ENCODE results near the gene DLG2.

DNA sequence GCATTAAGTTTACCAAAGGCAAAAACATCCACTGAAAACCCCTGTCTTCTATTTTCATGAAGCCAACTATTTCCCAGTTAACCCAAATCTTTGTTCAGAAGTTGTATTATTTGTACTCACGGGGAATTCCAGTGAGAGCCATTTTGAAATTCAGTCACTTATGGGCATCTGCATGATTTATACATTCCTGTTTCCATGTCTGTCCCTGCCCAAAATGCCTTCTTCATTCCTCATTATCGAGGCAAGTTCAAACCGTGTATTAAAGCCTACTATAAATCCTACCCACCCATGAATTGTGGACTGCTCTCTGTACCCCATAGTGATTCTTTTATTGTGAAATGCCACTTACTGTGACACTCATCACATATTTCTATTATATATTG is 772.7 kb downstream of the DLG2 start:
- TF ChIP-seq MAX (IDR thresholded peaks at IDR 0.05): no peak
- TF ChIP-seq RAD21 (IDR thresholded peaks at IDR 0.05 in 1 of 2, conservative IDR thresholded peaks at IDR 0.05 in 1 of 2; ENCODE audit: low read depth in 2 of 2, low read length in 2 of 2): no peak
